ENCODE measurements around the gene PDZK1.

The PDZK1 gene

DNA sequence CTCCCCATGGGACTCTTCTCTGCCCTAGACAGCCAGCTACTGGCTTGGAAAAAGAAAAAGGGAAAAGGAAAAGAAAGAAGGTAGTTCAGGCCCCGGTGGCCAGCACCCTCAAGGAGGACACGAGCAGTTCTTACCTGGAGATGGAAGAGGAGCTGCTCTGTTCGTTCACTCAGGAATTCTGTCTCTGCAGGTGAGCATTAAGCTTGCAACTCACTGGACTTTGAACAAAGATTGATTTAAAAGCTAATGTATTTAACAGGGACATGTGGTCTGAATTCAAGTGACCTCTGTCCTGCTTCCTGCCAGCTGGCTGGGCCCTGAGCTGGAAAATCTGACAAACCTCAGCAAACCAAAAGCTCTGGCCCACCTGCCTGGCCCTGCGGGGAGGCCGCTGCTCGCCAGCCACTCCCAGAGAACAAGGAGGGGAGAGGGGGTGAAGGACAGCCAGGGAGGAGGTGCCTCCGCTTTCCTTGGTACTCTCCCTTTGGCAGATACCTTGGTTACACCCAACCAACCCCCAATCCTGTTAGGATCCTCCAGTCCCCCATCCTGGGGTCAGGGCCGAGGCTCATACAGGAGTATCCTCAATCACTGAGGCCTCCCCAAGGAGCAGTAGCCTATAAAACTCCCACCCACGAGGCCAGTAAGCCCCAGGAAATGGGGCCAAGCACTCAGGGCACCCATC, at the start of gene PDZK1:
TSS of gene PDZK1 (minus strand) at position 186 of the 685 bp plus-strand sequence. CDS start 19,347 bp downstream, outside the sequence.
- TF ChIP-seq RAD21 (IDR thresholded peaks at IDR 0.05; ENCODE audit: low read depth) (no peak), CEBPB (IDR thresholded peaks at IDR 0.05) (no peak), YY1 (IDR thresholded peaks at IDR 0.05; ENCODE audit: low read depth) (no peak), EP300 (IDR thresholded peaks at IDR 0.05; ENCODE audit: borderline replicate concordance) (peak; percentile 69; the same call in 1 of the 2 replicates), TEAD4 (IDR thresholded peaks at IDR 0.05) (peak; percentile 43; the same call in 1 of the 2 replicates), EGR1 (IDR thresholded peaks at IDR 0.05) (no peak), TAF1 (IDR thresholded peaks at IDR 0.05; ENCODE audit: low read depth) (no peak), NFIC (IDR thresholded peaks at IDR 0.05) (peak; percentile 79), FOXM1 (IDR thresholded peaks at IDR 0.05; ENCODE audit: borderline replicate concordance, low read depth) (no peak), ZBTB7A (IDR thresholded peaks at IDR 0.05; ENCODE audit: low read depth) (no peak), TCF12 (IDR thresholded peaks at IDR 0.05; ENCODE audit: low read depth) (peak; percentile 85), CREB1 (IDR thresholded peaks at IDR 0.05; ENCODE audit: low read depth) (no peak)
- TF ChIP-seq, protein P1, sequence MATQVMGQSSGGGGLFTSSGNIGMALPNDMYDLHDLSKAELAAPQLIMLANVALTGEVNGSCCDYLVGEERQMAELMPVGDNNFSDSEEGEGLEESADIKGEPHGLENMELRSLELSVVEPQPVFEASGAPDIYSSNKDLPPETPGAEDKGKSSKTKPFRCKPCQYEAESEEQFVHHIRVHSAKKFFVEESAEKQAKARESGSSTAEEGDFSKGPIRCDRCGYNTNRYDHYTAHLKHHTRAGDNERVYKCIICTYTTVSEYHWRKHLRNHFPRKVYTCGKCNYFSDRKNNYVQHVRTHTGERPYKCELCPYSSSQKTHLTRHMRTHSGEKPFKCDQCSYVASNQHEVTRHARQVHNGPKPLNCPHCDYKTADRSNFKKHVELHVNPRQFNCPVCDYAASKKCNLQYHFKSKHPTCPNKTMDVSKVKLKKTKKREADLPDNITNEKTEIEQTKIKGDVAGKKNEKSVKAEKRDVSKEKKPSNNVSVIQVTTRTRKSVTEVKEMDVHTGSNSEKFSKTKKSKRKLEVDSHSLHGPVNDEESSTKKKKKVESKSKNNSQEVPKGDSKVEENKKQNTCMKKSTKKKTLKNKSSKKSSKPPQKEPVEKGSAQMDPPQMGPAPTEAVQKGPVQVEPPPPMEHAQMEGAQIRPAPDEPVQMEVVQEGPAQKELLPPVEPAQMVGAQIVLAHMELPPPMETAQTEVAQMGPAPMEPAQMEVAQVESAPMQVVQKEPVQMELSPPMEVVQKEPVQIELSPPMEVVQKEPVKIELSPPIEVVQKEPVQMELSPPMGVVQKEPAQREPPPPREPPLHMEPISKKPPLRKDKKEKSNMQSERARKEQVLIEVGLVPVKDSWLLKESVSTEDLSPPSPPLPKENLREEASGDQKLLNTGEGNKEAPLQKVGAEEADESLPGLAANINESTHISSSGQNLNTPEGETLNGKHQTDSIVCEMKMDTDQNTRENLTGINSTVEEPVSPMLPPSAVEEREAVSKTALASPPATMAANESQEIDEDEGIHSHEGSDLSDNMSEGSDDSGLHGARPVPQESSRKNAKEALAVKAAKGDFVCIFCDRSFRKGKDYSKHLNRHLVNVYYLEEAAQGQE (IDR thresholded peaks at IDR 0.05; ENCODE audit: low read depth) = no peak
- TF ChIP-seq, protein P2, sequence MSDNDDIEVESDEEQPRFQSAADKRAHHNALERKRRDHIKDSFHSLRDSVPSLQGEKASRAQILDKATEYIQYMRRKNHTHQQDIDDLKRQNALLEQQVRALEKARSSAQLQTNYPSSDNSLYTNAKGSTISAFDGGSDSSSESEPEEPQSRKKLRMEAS (IDR thresholded peaks at IDR 0.05) = 0 out of 2 replicates have a peak, but pooled peaks have one; percentile 13
- TF ChIP-seq, protein P3, sequence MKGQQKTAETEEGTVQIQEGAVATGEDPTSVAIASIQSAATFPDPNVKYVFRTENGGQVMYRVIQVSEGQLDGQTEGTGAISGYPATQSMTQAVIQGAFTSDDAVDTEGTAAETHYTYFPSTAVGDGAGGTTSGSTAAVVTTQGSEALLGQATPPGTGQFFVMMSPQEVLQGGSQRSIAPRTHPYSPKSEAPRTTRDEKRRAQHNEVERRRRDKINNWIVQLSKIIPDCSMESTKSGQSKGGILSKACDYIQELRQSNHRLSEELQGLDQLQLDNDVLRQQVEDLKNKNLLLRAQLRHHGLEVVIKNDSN (IDR thresholded peaks at IDR 0.05) = no peak

DNA sequence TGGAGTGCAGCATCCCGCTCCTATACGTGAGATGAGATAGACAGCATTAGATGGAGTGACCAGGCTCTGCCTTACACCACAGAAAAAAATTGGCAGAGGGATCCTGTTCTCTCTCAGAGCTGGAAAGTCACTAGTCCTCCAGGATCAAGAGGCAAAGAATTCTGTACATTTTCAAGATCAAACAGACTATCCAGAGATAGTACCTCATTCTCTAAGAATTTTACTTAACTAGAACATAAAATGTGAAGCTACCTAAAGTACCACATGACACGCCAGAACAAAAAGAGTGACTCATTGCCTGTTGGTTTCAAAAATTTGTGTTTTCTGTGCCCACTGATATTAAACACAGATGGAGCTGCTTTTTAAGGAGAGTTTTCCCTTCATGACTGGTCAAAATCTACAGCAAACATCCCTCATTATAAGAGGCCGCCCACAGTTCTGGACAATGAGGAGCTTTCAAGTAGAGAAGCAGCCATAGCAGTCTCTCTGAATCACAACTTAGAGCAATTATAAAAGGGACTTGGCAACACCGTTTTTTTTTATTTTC, 44.4 kb upstream of the PDZK1 start:
- no peak for TF ChIP-seq TCF12 (IDR thresholded peaks at IDR 0.05; ENCODE audit: low read depth)
- no peak for TF ChIP-seq TEAD4 (IDR thresholded peaks at IDR 0.05)
- TF ChIP-seq FOXM1 (IDR thresholded peaks at IDR 0.05; ENCODE audit: borderline replicate concordance, low read depth) = no peak
- TF ChIP-seq EP300 (IDR thresholded peaks at IDR 0.05; ENCODE audit: borderline replicate concordance) = no peak
- TF ChIP-seq ZBTB7A (IDR thresholded peaks at IDR 0.05; ENCODE audit: low read depth) = no peak
- no peak for TF ChIP-seq NFIC (IDR thresholded peaks at IDR 0.05)
- TF ChIP-seq RAD21 (IDR thresholded peaks at IDR 0.05; ENCODE audit: low read depth) = no peak
- TF ChIP-seq TAF1 (IDR thresholded peaks at IDR 0.05; ENCODE audit: low read depth) = no peak
- no peak for TF ChIP-seq YY1 (IDR thresholded peaks at IDR 0.05; ENCODE audit: low read depth)
- no peak for TF ChIP-seq CREB1 (IDR thresholded peaks at IDR 0.05; ENCODE audit: low read depth)
- TF ChIP-seq, protein P3 (IDR thresholded peaks at IDR 0.05) = no peak
- no peak for TF ChIP-seq CEBPB (IDR thresholded peaks at IDR 0.05)

DNA sequence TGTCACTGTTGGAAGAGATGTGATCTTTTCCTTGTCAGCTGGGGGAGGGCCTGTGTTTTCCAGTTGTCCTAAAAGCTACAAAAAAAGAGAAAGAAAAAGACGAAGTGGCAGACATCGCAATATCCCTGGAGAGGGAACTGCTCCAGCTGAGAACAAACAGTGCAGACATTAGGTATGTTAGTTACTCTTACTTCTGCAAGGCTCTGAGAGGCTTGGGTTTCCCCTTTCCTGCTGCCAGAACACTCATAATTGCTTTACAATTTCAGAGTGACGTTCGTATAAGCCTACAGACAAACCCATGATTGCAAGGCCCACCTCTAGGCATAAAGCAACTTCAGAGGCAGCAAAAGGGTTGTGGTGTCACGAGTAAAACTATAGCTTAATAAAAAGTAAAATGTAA, 43.3 kb upstream of the PDZK1 start:
- TF ChIP-seq TCF12 (IDR thresholded peaks at IDR 0.05; ENCODE audit: low read depth) (no peak), ZBTB7A (IDR thresholded peaks at IDR 0.05; ENCODE audit: low read depth) (no peak), FOXM1 (IDR thresholded peaks at IDR 0.05; ENCODE audit: borderline replicate concordance, low read depth) (no peak), TAF1 (IDR thresholded peaks at IDR 0.05; ENCODE audit: low read depth) (no peak), EGR1 (IDR thresholded peaks at IDR 0.05) (no peak), CREB1 (IDR thresholded peaks at IDR 0.05; ENCODE audit: low read depth) (no peak), RAD21 (IDR thresholded peaks at IDR 0.05; ENCODE audit: low read depth) (no peak), TEAD4 (IDR thresholded peaks at IDR 0.05) (no peak), EP300 (IDR thresholded peaks at IDR 0.05; ENCODE audit: borderline replicate concordance) (no peak), NFIC (IDR thresholded peaks at IDR 0.05) (no peak), CEBPB (IDR thresholded peaks at IDR 0.05) (no peak), YY1 (IDR thresholded peaks at IDR 0.05; ENCODE audit: low read depth) (no peak)
- TF ChIP-seq, protein P3 (IDR thresholded peaks at IDR 0.05) = no peak
- TF ChIP-seq, protein P1 (IDR thresholded peaks at IDR 0.05; ENCODE audit: low read depth) = no peak
- TF ChIP-seq, protein P2 (IDR thresholded peaks at IDR 0.05) = no peak

DNA sequence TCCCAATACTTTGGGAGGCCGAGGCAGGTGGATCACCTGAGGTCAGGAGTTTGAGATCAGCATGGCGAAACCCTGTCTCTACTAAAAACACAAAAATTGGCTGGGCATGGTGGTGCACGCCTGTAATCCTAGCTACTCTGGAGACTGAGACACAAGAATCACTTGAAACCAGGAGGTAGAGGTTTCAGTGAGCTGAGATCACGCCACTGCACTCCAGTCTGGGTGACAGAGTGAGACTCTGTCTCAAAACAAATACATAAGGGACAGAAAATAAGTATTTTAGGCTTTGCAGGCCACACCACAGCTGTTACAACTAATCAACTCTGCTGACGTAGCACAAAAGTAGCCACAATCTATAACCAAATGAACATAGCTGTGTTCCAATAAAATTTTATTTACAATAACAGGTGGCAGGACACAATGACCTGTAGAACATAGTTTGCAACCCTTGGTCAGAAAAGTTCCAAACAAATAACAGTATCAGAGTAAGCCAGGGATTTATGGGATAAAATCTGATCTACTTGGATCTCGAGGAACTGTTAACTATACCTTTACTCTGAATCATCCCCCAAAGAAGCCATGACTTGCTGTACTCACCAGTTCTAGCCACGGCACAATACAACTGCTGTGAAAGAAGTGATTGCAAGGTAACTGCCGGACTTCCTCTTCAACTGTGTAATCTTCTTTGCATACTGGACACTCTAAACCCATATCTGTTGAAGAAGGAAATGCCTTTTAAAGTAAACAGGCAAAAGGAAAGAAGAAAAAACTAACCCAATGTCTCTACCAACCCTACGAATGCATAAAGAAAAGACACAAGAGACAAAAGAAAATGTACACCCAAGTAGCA, 40.5 kb upstream of the PDZK1 start:
- TF ChIP-seq, protein P2 (IDR thresholded peaks at IDR 0.05) = no peak
- TF ChIP-seq YY1 (IDR thresholded peaks at IDR 0.05; ENCODE audit: low read depth) = no peak
- TF ChIP-seq, protein P3 (IDR thresholded peaks at IDR 0.05) = no peak
- no peak for TF ChIP-seq TCF12 (IDR thresholded peaks at IDR 0.05; ENCODE audit: low read depth)
- no peak for TF ChIP-seq CEBPB (IDR thresholded peaks at IDR 0.05)
- TF ChIP-seq CREB1 (IDR thresholded peaks at IDR 0.05; ENCODE audit: low read depth) = no peak
- TF ChIP-seq FOXM1 (IDR thresholded peaks at IDR 0.05; ENCODE audit: borderline replicate concordance, low read depth) = no peak
- TF ChIP-seq EP300 (IDR thresholded peaks at IDR 0.05; ENCODE audit: borderline replicate concordance) = no peak
- no peak for TF ChIP-seq EGR1 (IDR thresholded peaks at IDR 0.05)
- TF ChIP-seq RAD21 (IDR thresholded peaks at IDR 0.05; ENCODE audit: low read depth) = no peak
- TF ChIP-seq NFIC (IDR thresholded peaks at IDR 0.05) = no peak
- no peak for TF ChIP-seq TAF1 (IDR thresholded peaks at IDR 0.05; ENCODE audit: low read depth)
- TF ChIP-seq, protein P1 (IDR thresholded peaks at IDR 0.05; ENCODE audit: low read depth) = no peak
- TF ChIP-seq ZBTB7A (IDR thresholded peaks at IDR 0.05; ENCODE audit: low read depth) = no peak
